Measurements from ENCODE around the gene PLA1A.
A peak's percentile ranks its signal among the peaks of the same experiment; 100 is the strongest.

Gene PLA1A

GRCh38 chr3:119557877-119558269, 39.8 kb upstream of the PLA1A start:
- no peak overlapping the region for H3K27ac ChIP-seq
- H3K79me2 ChIP-seq (ENCODE audit: insufficient read depth, low read depth) = no peaks in the 10 kb centered on the region
- H3K4me2 ChIP-seq = no peak overlapping the region
- no peaks in the 10 kb centered on the region for H3K36me3 ChIP-seq (ENCODE audit: insufficient read depth)
- no peak overlapping the region for H2AFZ ChIP-seq (ENCODE audit: low read depth)
- H3K4me1 ChIP-seq (ENCODE audit: low read depth, poor library complexity, severe bottlenecking) = peaks cover 28% of the 10 kb centered on the region
- H3K4me3 ChIP-seq (IDR thresholded peaks at IDR 0.05; ENCODE audit: insufficient read depth, low read depth, low read length) = no peak overlapping the region
- no peaks in the 10 kb centered on the region for H4K20me1 ChIP-seq (ENCODE audit: insufficient read depth)
- H3K9ac ChIP-seq = no peak overlapping the region
- no peaks in the 10 kb centered on the region for H3K27me3 ChIP-seq (ENCODE audit: insufficient read depth, low read depth)
- TF ChIP-seq CTCF (conservative IDR thresholded peaks at IDR 0.05; ENCODE audit: low read depth, low read length) = no peak

GRCh38 chr3:119558626-119559317, 38.9 kb upstream of the PLA1A start:
- no peak overlapping the region for H3K4me3 ChIP-seq (IDR thresholded peaks at IDR 0.05; ENCODE audit: insufficient read depth, low read depth, low read length)
- H3K79me2 ChIP-seq (ENCODE audit: insufficient read depth, low read depth) = no peaks in the 10 kb centered on the region
- H3K27ac ChIP-seq = no peak overlapping the region
- H3K9ac ChIP-seq = no peak overlapping the region
- H4K20me1 ChIP-seq (ENCODE audit: insufficient read depth) = no peaks in the 10 kb centered on the region
- TF ChIP-seq CTCF (conservative IDR thresholded peaks at IDR 0.05; ENCODE audit: low read depth, low read length) = no peak
- H3K4me2 ChIP-seq = no peak overlapping the region; the same call in 1 of the 2 replicates
- H3K4me1 ChIP-seq (ENCODE audit: low read depth, poor library complexity, severe bottlenecking) = peaks cover 31% of the 10 kb centered on the region
- no peak overlapping the region; the same call in 1 of the 2 replicates for H2AFZ ChIP-seq (ENCODE audit: low read depth)
- no peaks in the 10 kb centered on the region for H3K36me3 ChIP-seq (ENCODE audit: insufficient read depth)
- H3K27me3 ChIP-seq (ENCODE audit: insufficient read depth, low read depth) = no peaks in the 10 kb centered on the region

GRCh38 chr3:119559441-119559963, 38.2 kb upstream of the PLA1A start, which contains the start of gene CD80:
Gene CD80, minus strand, starts transcription at chr3:119559614. Its CDS starts 1,886 bp downstream, at chr3:119557728.
- Histone ChIP-seq H4K20me1 (ENCODE audit: insufficient read depth) (no peaks in the 10 kb centered on the region), H2AFZ (ENCODE audit: low read depth) (peak within 1 kb of the TSS; percentile 69; the same call in 1 of the 2 replicates), H3K79me2 (ENCODE audit: insufficient read depth, low read depth) (no peaks in the 10 kb centered on the region), H3K4me1 (ENCODE audit: low read depth, poor library complexity, severe bottlenecking) (peaks cover 31% of the 10 kb centered on the region), H3K27ac (no peak within 1 kb of the TSS), H3K36me3 (ENCODE audit: insufficient read depth) (no peaks in the 10 kb centered on the region), H3K4me3 (IDR thresholded peaks at IDR 0.05; ENCODE audit: insufficient read depth, low read depth, low read length) (no peak within 1 kb of the TSS), H3K4me2 (peak within 1 kb of the TSS; percentile 29), H3K9ac (no peak within 1 kb of the TSS), H3K27me3 (ENCODE audit: insufficient read depth, low read depth) (no peaks in the 10 kb centered on the region)
- peak; percentile 49 for TF ChIP-seq CTCF (conservative IDR thresholded peaks at IDR 0.05; ENCODE audit: low read depth, low read length)

GRCh38 chr3:119560160-119560559, 37.5 kb upstream of the PLA1A start:
- Histone ChIP-seq H4K20me1 (ENCODE audit: insufficient read depth) (no peaks in the 10 kb centered on the region), H3K36me3 (ENCODE audit: insufficient read depth) (no peaks in the 10 kb centered on the region), H3K27ac (no peak overlapping the region), H3K4me1 (ENCODE audit: low read depth, poor library complexity, severe bottlenecking) (peaks cover 31% of the 10 kb centered on the region), H3K9ac (no peak overlapping the region), H3K4me2 (no peak overlapping the region; the same call in 1 of the 2 replicates), H3K79me2 (ENCODE audit: insufficient read depth, low read depth) (no peaks in the 10 kb centered on the region), H3K4me3 (IDR thresholded peaks at IDR 0.05; ENCODE audit: insufficient read depth, low read depth, low read length) (no peak overlapping the region), H2AFZ (ENCODE audit: low read depth) (peak overlapping the region; percentile 69; the same call in 1 of the 2 replicates), H3K27me3 (ENCODE audit: insufficient read depth, low read depth) (no peaks in the 10 kb centered on the region)
- no peak for TF ChIP-seq CTCF (conservative IDR thresholded peaks at IDR 0.05; ENCODE audit: low read depth, low read length)
